22Rv1 (cell line): ENCODE measurements around the gene DKK3.

Experiments used
- H3K27ac ChIP-seq: fragments of 450-650 bp; 2 replicates; pipeline ENCODE4 v1.5.1; 2017
- CTCF ChIP-seq: fragments of 450-650 bp; IDR thresholded peaks from 2 replicates; pipeline ENCODE4 v1.5.1; 2017; ENCODE audit warnings: mild to moderate bottlenecking
- ZFX ChIP-seq: fragments of 450-650 bp; IDR thresholded peaks from 2 replicates; pipeline ENCODE4 v1.6.1; 2017; ENCODE audit warnings: antibody characterized with exemption, borderline replicate concordance

Gene DKK3

GRCh38 chr11:12007769-12008737 is at the start of gene DKK3:
Gene DKK3 (minus strand): TSS chr11:12008626. CDS start chr11:12008582, 44 bp downstream.
- H3K27ac ChIP-seq: no peak within 1 kb of the TSS
- TF ChIP-seq CTCF (no peak), ZFX (no peak)

GRCh38 chr11:12057299-12057980 is 49.0 kb upstream of the DKK3 start:
- TF ChIP-seq ZFX (no peak), CTCF (no peak)
- H3K27ac ChIP-seq: no peak overlapping the region

- no peak overlapping the region for H3K27ac ChIP-seq
- TF ChIP-seq ZFX (no peak), CTCF (no peak)
Observed at GRCh38 chr11:12056119-12056518, 47.7 kb upstream of the DKK3 start.

- no peak overlapping the region for H3K27ac ChIP-seq
- TF ChIP-seq CTCF: no peak
- no peak for TF ChIP-seq ZFX
Observed at GRCh38 chr11:12053606-12054361, 45.4 kb upstream of the DKK3 start.

GRCh38 chr11:12052676-12053605 is 44.5 kb upstream of the DKK3 start:
- H3K27ac ChIP-seq: no peak overlapping the region
- TF ChIP-seq CTCF: no peak
- no peak for TF ChIP-seq ZFX

GRCh38 chr11:12051287-12051662 is 42.8 kb upstream of the DKK3 start:
- no peak overlapping the region for H3K27ac ChIP-seq
- TF ChIP-seq CTCF (no peak), ZFX (no peak)
